ENCODE measurements around the gene GAB4.
"Not testable (repeated sequence)": the region's sequence is repeated elsewhere in the genome, so short reads cannot be mapped to it uniquely, and the experiment has no call there.

Gene GAB4

GRCh38 chr22:16955678-16956210, 52.3 kb downstream of the GAB4 start:
- TF ChIP-seq FOXP2 (optimal IDR thresholded peaks at IDR 0.05; ENCODE audit: control extremely low read depth, extremely low read length, insufficient read depth) (no peak), EZH2 (IDR thresholded peaks at IDR 0.05) (no peak), POLR2AphosphoS5 (IDR thresholded peaks at IDR 0.05; ENCODE audit: borderline replicate concordance, low read depth, low read length) (no peak)
- DNase-seq (ENCODE audit: low read depth, low spot score): no peak
- Histone ChIP-seq H3K9ac (ENCODE audit: insufficient read length) (no peak overlapping the region), H3K27ac (no peak overlapping the region), H3K36me3 (ENCODE audit: insufficient read depth, low read length) (no peaks in the 10 kb centered on the region), H3K4me3 (no peak overlapping the region), H3K9me3 (ENCODE audit: low read depth, low read length) (no peaks in the 10 kb centered on the region)

GRCh38 chr22:16955081-16955480, 52.9 kb downstream of the GAB4 start:
- no peaks in the 10 kb centered on the region for H3K9me3 ChIP-seq (ENCODE audit: low read depth, low read length)
- H3K4me3 ChIP-seq: no peak overlapping the region
- no peak for DNase-seq (ENCODE audit: low read depth, low spot score)
- no peak for TF ChIP-seq EZH2 (IDR thresholded peaks at IDR 0.05)
- TF ChIP-seq FOXP2 (optimal IDR thresholded peaks at IDR 0.05; ENCODE audit: control extremely low read depth, extremely low read length, insufficient read depth): no peak
- TF ChIP-seq POLR2AphosphoS5 (IDR thresholded peaks at IDR 0.05; ENCODE audit: borderline replicate concordance, low read depth, low read length): no peak
- H3K27ac ChIP-seq: no peak overlapping the region
- no peaks in the 10 kb centered on the region for H3K36me3 ChIP-seq (ENCODE audit: insufficient read depth, low read length)
- no peak overlapping the region for H3K9ac ChIP-seq (ENCODE audit: insufficient read length)

GRCh38 chr22:16954060-16954403, 54.0 kb downstream of the GAB4 start:
- Histone ChIP-seq H3K9me3 (ENCODE audit: low read depth, low read length) (no peaks in the 10 kb centered on the region), H3K27ac (no peak overlapping the region), H3K4me3 (no peak overlapping the region), H3K9ac (ENCODE audit: insufficient read length) (no peak overlapping the region), H3K36me3 (ENCODE audit: insufficient read depth, low read length) (no peaks in the 10 kb centered on the region)
- DNase-seq (ENCODE audit: low read depth, low spot score): no peak
- no peak for TF ChIP-seq FOXP2 (optimal IDR thresholded peaks at IDR 0.05; ENCODE audit: control extremely low read depth, extremely low read length, insufficient read depth)
- no peak for TF ChIP-seq POLR2AphosphoS5 (IDR thresholded peaks at IDR 0.05; ENCODE audit: borderline replicate concordance, low read depth, low read length)
- TF ChIP-seq EZH2 (IDR thresholded peaks at IDR 0.05): no peak

- H3K27ac ChIP-seq: no peak overlapping the region
- no peaks in the 10 kb centered on the region for H3K9me3 ChIP-seq (ENCODE audit: low read depth, low read length)
- H3K9ac ChIP-seq (ENCODE audit: insufficient read length): no peak overlapping the region
- DNase-seq (ENCODE audit: low read depth, low spot score): no peak
- H3K4me3 ChIP-seq: no peak overlapping the region
- no peak for TF ChIP-seq FOXP2 (optimal IDR thresholded peaks at IDR 0.05; ENCODE audit: control extremely low read depth, extremely low read length, insufficient read depth)
- no peak for TF ChIP-seq EZH2 (IDR thresholded peaks at IDR 0.05)
- TF ChIP-seq POLR2AphosphoS5 (IDR thresholded peaks at IDR 0.05; ENCODE audit: borderline replicate concordance, low read depth, low read length): no peak
- no peaks in the 10 kb centered on the region for H3K36me3 ChIP-seq (ENCODE audit: insufficient read depth, low read length)
These were observed 54.6 kb downstream of the GAB4 start for GRCh38 chr22:16953206-16954059.

- H3K9ac ChIP-seq (ENCODE audit: insufficient read length): no peak overlapping the region
These were observed 58.5 kb downstream of the GAB4 start for GRCh38 chr22:16949561-16949960.

GRCh38 chr22:16937811-16938210, 70.2 kb downstream of the GAB4 start:
- DNase-seq (ENCODE audit: low read depth, low spot score): no peak

More at GRCh38 chr22:16949561-16949960, 58.5 kb downstream of the GAB4 start:
- Histone ChIP-seq H3K36me3 (ENCODE audit: insufficient read depth, low read length) (no peaks in the 10 kb centered on the region), H3K9me3 (ENCODE audit: low read depth, low read length) (no peaks in the 10 kb centered on the region), H3K4me3 (no peak overlapping the region), H3K27ac (no peak overlapping the region)
- no peak for TF ChIP-seq FOXP2 (optimal IDR thresholded peaks at IDR 0.05; ENCODE audit: control extremely low read depth, extremely low read length, insufficient read depth)
- DNase-seq (ENCODE audit: low read depth, low spot score): no peak

GRCh38 chr22:16937209-16937608, 70.8 kb downstream of the GAB4 start:
- not testable (repeated sequence) for DNase-seq (ENCODE audit: low read depth, low spot score)

More at GRCh38 chr22:16937811-16938210, 70.2 kb downstream of the GAB4 start:
- TF ChIP-seq POLR2AphosphoS5 (IDR thresholded peaks at IDR 0.05; ENCODE audit: borderline replicate concordance, low read depth, low read length): no peak
- TF ChIP-seq FOXP2 (optimal IDR thresholded peaks at IDR 0.05; ENCODE audit: control extremely low read depth, extremely low read length, insufficient read depth): no peak
- no peak for TF ChIP-seq EZH2 (IDR thresholded peaks at IDR 0.05)
- Histone ChIP-seq H3K4me3 (no peak overlapping the region), H3K27ac (no peak overlapping the region), H3K36me3 (ENCODE audit: insufficient read depth, low read length) (no peaks in the 10 kb centered on the region), H3K9ac (ENCODE audit: insufficient read length) (no peak overlapping the region), H3K9me3 (ENCODE audit: low read depth, low read length) (no peaks in the 10 kb centered on the region)

GRCh38 chr22:16936625-16937024, 71.4 kb downstream of the GAB4 start:
- Histone ChIP-seq H3K27ac (no peak overlapping the region), H3K9ac (ENCODE audit: insufficient read length) (no peak overlapping the region), H3K4me3 (no peak overlapping the region), H3K9me3 (ENCODE audit: low read depth, low read length) (no peaks in the 10 kb centered on the region), H3K36me3 (ENCODE audit: insufficient read depth, low read length) (no peaks in the 10 kb centered on the region)
- TF ChIP-seq POLR2AphosphoS5 (IDR thresholded peaks at IDR 0.05; ENCODE audit: borderline replicate concordance, low read depth, low read length): no peak
- no peak for DNase-seq (ENCODE audit: low read depth, low spot score)

More at GRCh38 chr22:16937209-16937608, 70.8 kb downstream of the GAB4 start:
- not testable (repeated sequence) for H3K36me3 ChIP-seq (ENCODE audit: insufficient read depth, low read length); H3K9ac ChIP-seq (ENCODE audit: insufficient read length); H3K4me3 ChIP-seq; H3K27ac ChIP-seq; H3K9me3 ChIP-seq (ENCODE audit: low read depth, low read length)

- Histone ChIP-seq H3K9me3 (ENCODE audit: low read depth, low read length) (no peaks in the 10 kb centered on the region), H3K4me3 (no peak overlapping the region), H3K27ac (no peak overlapping the region), H3K9ac (ENCODE audit: insufficient read length) (no peak overlapping the region), H3K36me3 (ENCODE audit: insufficient read depth, low read length) (no peaks in the 10 kb centered on the region)
- no peak for TF ChIP-seq FOXP2 (optimal IDR thresholded peaks at IDR 0.05; ENCODE audit: control extremely low read depth, extremely low read length, insufficient read depth)
- no peak for DNase-seq (ENCODE audit: low read depth, low spot score)
These were observed 72.8 kb downstream of the GAB4 start for GRCh38 chr22:16935209-16935608.

All from SK-N-MC (cell line).